ENCODE measurements around the gene DAB1.

DNA sequence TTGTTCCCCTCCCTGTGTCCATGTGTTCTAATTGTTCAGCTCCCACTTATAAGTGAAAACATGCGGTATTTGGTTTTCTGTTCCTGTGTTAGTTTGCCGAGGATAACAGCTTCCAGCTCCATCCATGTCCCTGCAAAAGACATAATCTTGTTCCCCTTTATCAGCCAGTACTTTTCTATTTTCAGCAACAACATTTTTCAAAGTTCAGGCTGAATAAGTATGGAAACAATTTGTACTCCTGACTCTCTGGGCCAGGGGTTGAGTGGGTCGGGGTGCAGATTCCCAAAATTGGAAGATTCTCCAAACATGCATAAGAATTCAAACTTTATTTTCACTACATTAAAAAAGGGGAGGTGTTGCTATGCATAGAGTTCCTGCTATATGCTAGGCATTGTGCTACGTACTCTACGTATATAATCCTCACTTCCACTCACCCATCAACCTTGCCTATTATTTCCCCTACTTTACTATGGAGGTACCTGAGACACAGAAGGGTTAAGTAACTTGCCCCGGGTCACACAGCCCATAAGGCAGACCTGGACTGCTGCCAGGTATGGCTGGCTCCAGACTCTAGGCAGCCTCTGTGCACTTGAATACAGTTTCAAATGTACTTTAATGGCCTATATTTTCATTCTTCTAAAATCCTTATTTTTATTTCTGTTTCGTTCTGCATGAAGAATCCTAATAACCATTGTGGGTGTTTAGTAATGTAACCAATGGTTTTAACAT lies 341.0 kb downstream of the DAB1 start:
- TF ChIP-seq, protein P1, sequence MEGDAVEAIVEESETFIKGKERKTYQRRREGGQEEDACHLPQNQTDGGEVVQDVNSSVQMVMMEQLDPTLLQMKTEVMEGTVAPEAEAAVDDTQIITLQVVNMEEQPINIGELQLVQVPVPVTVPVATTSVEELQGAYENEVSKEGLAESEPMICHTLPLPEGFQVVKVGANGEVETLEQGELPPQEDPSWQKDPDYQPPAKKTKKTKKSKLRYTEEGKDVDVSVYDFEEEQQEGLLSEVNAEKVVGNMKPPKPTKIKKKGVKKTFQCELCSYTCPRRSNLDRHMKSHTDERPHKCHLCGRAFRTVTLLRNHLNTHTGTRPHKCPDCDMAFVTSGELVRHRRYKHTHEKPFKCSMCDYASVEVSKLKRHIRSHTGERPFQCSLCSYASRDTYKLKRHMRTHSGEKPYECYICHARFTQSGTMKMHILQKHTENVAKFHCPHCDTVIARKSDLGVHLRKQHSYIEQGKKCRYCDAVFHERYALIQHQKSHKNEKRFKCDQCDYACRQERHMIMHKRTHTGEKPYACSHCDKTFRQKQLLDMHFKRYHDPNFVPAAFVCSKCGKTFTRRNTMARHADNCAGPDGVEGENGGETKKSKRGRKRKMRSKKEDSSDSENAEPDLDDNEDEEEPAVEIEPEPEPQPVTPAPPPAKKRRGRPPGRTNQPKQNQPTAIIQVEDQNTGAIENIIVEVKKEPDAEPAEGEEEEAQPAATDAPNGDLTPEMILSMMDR (IDR thresholded peaks at IDR 0.05; ENCODE audit: poor library complexity, severe bottlenecking), result no peak
- no peak for TF ChIP-seq EZH2 (IDR thresholded peaks at IDR 0.05; ENCODE audit: borderline replicate concordance, insufficient read depth, low read length, poor library complexity, severe bottlenecking)
- TF ChIP-seq EP300 (conservative IDR thresholded peaks at IDR 0.05; ENCODE audit: poor library complexity, severe bottlenecking), result no peak
- TF ChIP-seq POLR2AphosphoS5 (IDR thresholded peaks at IDR 0.05), result no peak
- no peak for TF ChIP-seq SMC3 (conservative IDR thresholded peaks at IDR 0.05; ENCODE audit: poor library complexity)
- TF ChIP-seq MXI1 (conservative IDR thresholded peaks at IDR 0.05; ENCODE audit: poor library complexity, severe bottlenecking), result no peak
- TF ChIP-seq RAD21 (conservative IDR thresholded peaks at IDR 0.05), result no peak
- TF ChIP-seq, protein P2, sequence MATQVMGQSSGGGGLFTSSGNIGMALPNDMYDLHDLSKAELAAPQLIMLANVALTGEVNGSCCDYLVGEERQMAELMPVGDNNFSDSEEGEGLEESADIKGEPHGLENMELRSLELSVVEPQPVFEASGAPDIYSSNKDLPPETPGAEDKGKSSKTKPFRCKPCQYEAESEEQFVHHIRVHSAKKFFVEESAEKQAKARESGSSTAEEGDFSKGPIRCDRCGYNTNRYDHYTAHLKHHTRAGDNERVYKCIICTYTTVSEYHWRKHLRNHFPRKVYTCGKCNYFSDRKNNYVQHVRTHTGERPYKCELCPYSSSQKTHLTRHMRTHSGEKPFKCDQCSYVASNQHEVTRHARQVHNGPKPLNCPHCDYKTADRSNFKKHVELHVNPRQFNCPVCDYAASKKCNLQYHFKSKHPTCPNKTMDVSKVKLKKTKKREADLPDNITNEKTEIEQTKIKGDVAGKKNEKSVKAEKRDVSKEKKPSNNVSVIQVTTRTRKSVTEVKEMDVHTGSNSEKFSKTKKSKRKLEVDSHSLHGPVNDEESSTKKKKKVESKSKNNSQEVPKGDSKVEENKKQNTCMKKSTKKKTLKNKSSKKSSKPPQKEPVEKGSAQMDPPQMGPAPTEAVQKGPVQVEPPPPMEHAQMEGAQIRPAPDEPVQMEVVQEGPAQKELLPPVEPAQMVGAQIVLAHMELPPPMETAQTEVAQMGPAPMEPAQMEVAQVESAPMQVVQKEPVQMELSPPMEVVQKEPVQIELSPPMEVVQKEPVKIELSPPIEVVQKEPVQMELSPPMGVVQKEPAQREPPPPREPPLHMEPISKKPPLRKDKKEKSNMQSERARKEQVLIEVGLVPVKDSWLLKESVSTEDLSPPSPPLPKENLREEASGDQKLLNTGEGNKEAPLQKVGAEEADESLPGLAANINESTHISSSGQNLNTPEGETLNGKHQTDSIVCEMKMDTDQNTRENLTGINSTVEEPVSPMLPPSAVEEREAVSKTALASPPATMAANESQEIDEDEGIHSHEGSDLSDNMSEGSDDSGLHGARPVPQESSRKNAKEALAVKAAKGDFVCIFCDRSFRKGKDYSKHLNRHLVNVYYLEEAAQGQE (IDR thresholded peaks at IDR 0.05; ENCODE audit: borderline replicate concordance), result no peak

All from neural cell (in vitro differentiated cells).